ENCODE data around the gene FIBIN.
"Not testable (repeated sequence)": the region's sequence is repeated elsewhere in the genome, so short reads cannot be mapped to it uniquely, and the experiment has no call there.

The FIBIN gene

GRCh38 chr11:26987272-26987671 lies 6.6 kb upstream of the FIBIN start:
- TF ChIP-seq CTCF (conservative IDR thresholded peaks at IDR 0.05) (no peak), ZFX (IDR thresholded peaks at IDR 0.05) (no peak)
- no peak overlapping the region for H3K27ac ChIP-seq

GRCh38 chr11:26987731-26988130 lies 6.2 kb upstream of the FIBIN start:
- TF ChIP-seq ZFX (IDR thresholded peaks at IDR 0.05) (no peak), CTCF (conservative IDR thresholded peaks at IDR 0.05) (no peak)
- H3K27ac ChIP-seq, result no peak overlapping the region

GRCh38 chr11:26992031-26992541 lies 1.8 kb upstream of the FIBIN start:
- no peak for TF ChIP-seq CTCF (conservative IDR thresholded peaks at IDR 0.05)
- no peak overlapping the region for H3K27ac ChIP-seq

GRCh38 chr11:26994631-26995095 lies 751 bp downstream of the FIBIN start:
- TF ChIP-seq CTCF (conservative IDR thresholded peaks at IDR 0.05) (no peak), ZFX (IDR thresholded peaks at IDR 0.05) (no peak)
- no peak overlapping the region for H3K27ac ChIP-seq

- TF ChIP-seq ZFX (IDR thresholded peaks at IDR 0.05), result no peak
- no peak for TF ChIP-seq CTCF (conservative IDR thresholded peaks at IDR 0.05)
- no peak overlapping the region for H3K27ac ChIP-seq
Measured at GRCh38 chr11:26995701-26996460, 2.0 kb downstream of the FIBIN start.

- no peak overlapping the region for H3K27ac ChIP-seq
- TF ChIP-seq ZFX (IDR thresholded peaks at IDR 0.05) (no peak), CTCF (conservative IDR thresholded peaks at IDR 0.05) (no peak)
Measured at GRCh38 chr11:26997378-26997777, 3.5 kb downstream of the FIBIN start.

- H3K27ac ChIP-seq, result not testable (repeated sequence)
Measured at GRCh38 chr11:27001136-27001730, 7.3 kb downstream of the FIBIN start.
